ENCODE data around the gene C2CD2. TPM values are rescaled to one million over a fixed set of nuclear protein-coding genes. Genes with fewer than 3 reads are reported as not detected.
"Not testable (repeated sequence)": the region's sequence is repeated elsewhere in the genome, so short reads cannot be mapped to it uniquely, and the experiment has no call there.

Gene C2CD2
- polyA plus RNA-seq (ENCODE audit: insufficient read length in 3 of 3) = 10 to 100 TPM; 13.6 to 20.2 (median 15.2) TPM
- long read RNA-seq, donor 1 = 0 reads
- long read RNA-seq, donor 2, full-length matches to known transcripts = 2 of 2 reads
- long read RNA-seq, donor 2, partial matches to known transcripts = 0 of 2 reads
- long read RNA-seq, donor 2, other reads (novel, unspliced or antisense) = 0 of 2 reads
- long read RNA-seq, donor 3, full-length matches to known transcripts = 2 of 2 reads
- long read RNA-seq, donor 3, partial matches to known transcripts = 0 of 2 reads
- long read RNA-seq, donor 3, other reads (novel, unspliced or antisense) = 0 of 2 reads
- long read RNA-seq, donor 4 = 0 reads
- long read RNA-seq, donor 5, full-length matches to known transcripts = 3 of 3 reads
- long read RNA-seq, donor 5, partial matches to known transcripts = 0 of 3 reads
- long read RNA-seq, donor 5, other reads (novel, unspliced or antisense) = 0 of 3 reads
- long read RNA-seq, donor 6, full-length matches to known transcripts = 2 of 2 reads
- long read RNA-seq, donor 6, partial matches to known transcripts = 0 of 2 reads
- long read RNA-seq, donor 6, other reads (novel, unspliced or antisense) = 0 of 2 reads
- long read RNA-seq, donor 7, partial matches to known transcripts = 0 of 1 reads
- long read RNA-seq, donor 7, other reads (novel, unspliced or antisense) = 0 of 1 reads
- long read RNA-seq, donor 8, full-length matches to known transcripts = 1 of 1 reads
- long read RNA-seq, donor 8, partial matches to known transcripts = 0 of 1 reads
- long read RNA-seq, donor 8, other reads (novel, unspliced or antisense) = 0 of 1 reads
- long read RNA-seq, donor 9, full-length matches to known transcripts = 2 of 2 reads
- long read RNA-seq, donor 9, partial matches to known transcripts = 0 of 2 reads
- long read RNA-seq, donor 9, other reads (novel, unspliced or antisense) = 0 of 2 reads
- long read RNA-seq, donor 10, full-length matches to known transcripts = 2 of 2 reads
- long read RNA-seq, donor 10, partial matches to known transcripts = 0 of 2 reads
- long read RNA-seq, donor 10, other reads (novel, unspliced or antisense) = 0 of 2 reads
- long read RNA-seq, donor 11, full-length matches to known transcripts = 2 of 2 reads
- long read RNA-seq, donor 11, partial matches to known transcripts = 0 of 2 reads
- long read RNA-seq, donor 11, other reads (novel, unspliced or antisense) = 0 of 2 reads
- long read RNA-seq, donor 12 = 0 reads
- long read RNA-seq, donor 13, full-length matches to known transcripts = 3 of 3 reads
- long read RNA-seq, donor 13, partial matches to known transcripts = 0 of 3 reads
- long read RNA-seq, donor 13, other reads (novel, unspliced or antisense) = 0 of 3 reads
- long read RNA-seq, donor 14, full-length matches to known transcripts = 1 of 1 reads
- long read RNA-seq, donor 14, partial matches to known transcripts = 0 of 1 reads
- long read RNA-seq, donor 14, other reads (novel, unspliced or antisense) = 0 of 1 reads
- long read RNA-seq, donor 15 = 0 reads
- long read RNA-seq, donor 16, full-length matches to known transcripts = 6 of 6 reads
- long read RNA-seq, donor 16, partial matches to known transcripts = 0 of 6 reads
- long read RNA-seq, donor 16, other reads (novel, unspliced or antisense) = 0 of 6 reads

- peak in 3 of 11 donors; percentile 45 to 57 (median 54) for DNase-seq (ENCODE audit: extremely low read depth in 1 of 11, low read depth in 9 of 11, low spot score in 4 of 11)
Observed at GRCh38 chr21:41953831-41954653, at the start of gene C2CD2. Gene C2CD2 (minus strand): TSS chr21:41954018. CDS start chr21:41953648, 370 bp downstream.

- DNase-seq (ENCODE audit: extremely low read depth in 1 of 11, low read depth in 9 of 11, low spot score in 4 of 11) = no peak
Observed at GRCh38 chr21:42003051-42003461, 49.2 kb upstream of the C2CD2 start.

- DNase-seq (ENCODE audit: extremely low read depth in 1 of 11, low read depth in 9 of 11, low spot score in 4 of 11) = no peak
Observed at GRCh38 chr21:42002421-42002958, 48.7 kb upstream of the C2CD2 start.

- no peak for DNase-seq (ENCODE audit: extremely low read depth in 1 of 11, low read depth in 9 of 11, low spot score in 4 of 11)
Observed at GRCh38 chr21:42001781-42002180, 48.0 kb upstream of the C2CD2 start.

GRCh38 chr21:42000908-42001307 is 47.1 kb upstream of the C2CD2 start:
- DNase-seq (ENCODE audit: extremely low read depth in 1 of 11, low read depth in 9 of 11, low spot score in 4 of 11) = no peak

- no peak for DNase-seq (ENCODE audit: extremely low read depth in 1 of 11, low read depth in 9 of 11, low spot score in 4 of 11)
Observed at GRCh38 chr21:41997657-41998056, 43.8 kb upstream of the C2CD2 start.

- DNase-seq (ENCODE audit: extremely low read depth in 1 of 11, low read depth in 9 of 11, low spot score in 4 of 11) = no peak
Observed at GRCh38 chr21:41995577-41995976, 41.8 kb upstream of the C2CD2 start.

GRCh38 chr21:41994613-41995012 is 40.8 kb upstream of the C2CD2 start:
- DNase-seq (ENCODE audit: extremely low read depth in 1 of 11, low read depth in 9 of 11, low spot score in 4 of 11) = not testable (repeated sequence)

GRCh38 chr21:41993744-41994143 is 39.9 kb upstream of the C2CD2 start:
- DNase-seq (ENCODE audit: extremely low read depth in 1 of 11, low read depth in 9 of 11, low spot score in 4 of 11) = no peak

- DNase-seq (ENCODE audit: extremely low read depth in 1 of 11, low read depth in 9 of 11, low spot score in 4 of 11) = no peak
Observed at GRCh38 chr21:41992576-41992975, 38.8 kb upstream of the C2CD2 start.

- no peak for DNase-seq (ENCODE audit: extremely low read depth in 1 of 11, low read depth in 9 of 11, low spot score in 4 of 11)
Observed at GRCh38 chr21:41991659-41992058, 37.8 kb upstream of the C2CD2 start.

- DNase-seq (ENCODE audit: extremely low read depth in 1 of 11, low read depth in 9 of 11, low spot score in 4 of 11) = no peak
Observed at GRCh38 chr21:41989698-41990097, 35.9 kb upstream of the C2CD2 start.

- no peak for DNase-seq (ENCODE audit: extremely low read depth in 1 of 11, low read depth in 9 of 11, low spot score in 4 of 11)
Observed at GRCh38 chr21:41987310-41987709, 33.5 kb upstream of the C2CD2 start.

- DNase-seq (ENCODE audit: extremely low read depth in 1 of 11, low read depth in 9 of 11, low spot score in 4 of 11) = no peak
Observed at GRCh38 chr21:41985662-41986416, 32.0 kb upstream of the C2CD2 start.

GRCh38 chr21:41983229-41983628 is 29.4 kb upstream of the C2CD2 start:
- DNase-seq (ENCODE audit: extremely low read depth in 1 of 11, low read depth in 9 of 11, low spot score in 4 of 11) = no peak

- no peak for DNase-seq (ENCODE audit: extremely low read depth in 1 of 11, low read depth in 9 of 11, low spot score in 4 of 11)
Observed at GRCh38 chr21:41980561-41980960, 26.7 kb upstream of the C2CD2 start.
